GM18951 (cell line): ENCODE data around the gene UNC5C.

Experiments used
- POLR2A ChIP-seq: IDR thresholded peaks from 4 replicates; pipeline ENCODE4 v1.6.1; 2011; ENCODE audit warnings: mild to moderate bottlenecking; ENCODE audit not compliant: insufficient read length, insufficient read depth; ENCODE audit errors: extremely low read depth
- in situ Hi-C: fragments of 300-500 bp; cut with MboI; formaldehyde crosslinking; loops from one replicate; pipeline ENCODE4 v1.12.0; 2022; ENCODE audit warnings: low sequenced_read_pairs, mixed read lengths, inconsistent platforms; ENCODE audit not compliant: unreplicated experiment

UNC5C gene

DNA sequence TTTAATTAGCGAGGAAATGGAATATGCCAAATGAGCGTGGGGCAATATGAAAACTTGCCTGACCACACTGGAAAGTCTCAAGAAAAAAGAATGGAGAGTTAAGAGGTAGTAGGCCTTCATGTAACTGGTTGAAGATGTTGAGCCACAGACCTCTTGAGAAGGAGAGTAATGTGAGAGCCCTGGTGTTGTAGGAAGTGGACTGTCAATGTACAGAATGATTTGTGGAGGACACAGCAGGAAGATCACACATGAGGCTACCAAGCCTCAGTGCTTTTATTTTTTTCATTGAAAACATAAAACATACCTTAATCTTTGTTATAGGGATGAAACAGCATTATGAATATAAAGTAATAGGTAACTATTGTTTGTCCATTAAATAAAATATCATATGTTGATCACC is 331.6 kb downstream of the UNC5C start:
- TF ChIP-seq POLR2A, result no peak
- in situ Hi-C loops, result no loop called here

DNA sequence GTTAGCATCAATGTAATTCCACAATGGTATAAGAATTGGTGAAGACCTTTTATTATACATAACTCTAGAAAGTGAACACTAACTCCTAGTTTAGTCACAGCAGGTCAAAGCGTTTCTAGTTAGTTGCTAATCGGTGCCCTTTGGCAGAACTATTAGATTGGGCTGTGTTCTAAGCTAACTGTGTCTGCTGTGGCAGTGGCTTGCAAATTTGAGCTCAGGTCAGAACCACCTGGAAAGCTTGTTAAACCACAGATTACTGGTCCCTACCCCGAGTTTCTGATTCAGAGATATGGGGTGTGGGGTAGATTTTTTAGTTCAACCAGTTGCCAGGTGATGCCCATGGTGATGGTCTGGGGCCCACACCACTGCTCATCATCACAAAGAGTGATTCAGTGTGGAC is 332.1 kb downstream of the UNC5C start:
- TF ChIP-seq POLR2A, result no peak
- in situ Hi-C loops, result no loop called here

DNA sequence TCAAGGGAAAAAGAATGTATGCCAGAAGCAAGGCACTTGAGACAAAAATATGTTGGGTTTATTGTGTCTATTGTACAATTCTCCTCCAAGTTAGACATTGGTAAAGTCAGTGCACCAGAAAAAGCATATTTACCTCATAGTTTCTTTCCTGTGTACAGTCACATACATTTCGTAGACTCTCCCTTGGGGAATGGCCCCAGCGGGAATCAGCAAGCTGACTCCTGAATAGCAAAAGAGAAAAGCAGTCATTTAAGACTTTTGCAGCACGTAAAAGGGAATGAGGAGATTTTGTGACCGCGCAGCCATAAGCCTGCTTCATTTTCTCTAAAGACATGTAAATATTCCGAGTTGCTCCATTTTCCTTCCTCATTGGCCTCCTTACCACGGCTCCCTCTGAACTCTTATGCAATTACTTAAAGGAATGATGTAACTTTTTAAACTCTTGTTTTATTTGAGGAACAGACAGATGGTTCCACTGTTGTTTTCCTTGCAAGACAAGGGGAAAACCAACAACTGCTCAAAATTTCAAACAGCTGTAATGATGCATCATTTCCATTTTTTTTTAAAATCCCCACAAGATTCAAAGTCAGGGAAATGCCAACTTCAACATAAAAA is 332.7 kb downstream of the UNC5C start:
- in situ Hi-C loops, result no loop called here
- no peak for TF ChIP-seq POLR2A

DNA sequence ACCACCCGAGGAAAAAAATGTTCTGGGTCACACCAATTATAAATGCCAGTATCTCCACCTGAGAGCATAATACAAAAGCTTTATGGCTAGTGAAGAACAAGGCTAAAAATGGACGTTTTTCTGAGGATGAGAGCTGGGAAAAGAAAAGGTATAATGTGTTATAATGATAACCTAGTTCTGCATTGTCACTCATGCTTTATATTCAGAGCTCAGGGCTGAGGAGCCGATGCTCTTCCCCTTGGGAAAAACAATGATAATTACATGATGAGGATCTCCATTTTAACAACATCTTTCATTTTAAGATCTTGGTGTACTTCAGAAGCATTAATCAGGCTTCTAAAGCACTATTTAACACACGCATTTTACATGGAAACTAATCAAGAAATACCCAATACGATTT is 333.7 kb downstream of the UNC5C start:
- TF ChIP-seq POLR2A, result no peak
- in situ Hi-C loops, result no loop called here

DNA sequence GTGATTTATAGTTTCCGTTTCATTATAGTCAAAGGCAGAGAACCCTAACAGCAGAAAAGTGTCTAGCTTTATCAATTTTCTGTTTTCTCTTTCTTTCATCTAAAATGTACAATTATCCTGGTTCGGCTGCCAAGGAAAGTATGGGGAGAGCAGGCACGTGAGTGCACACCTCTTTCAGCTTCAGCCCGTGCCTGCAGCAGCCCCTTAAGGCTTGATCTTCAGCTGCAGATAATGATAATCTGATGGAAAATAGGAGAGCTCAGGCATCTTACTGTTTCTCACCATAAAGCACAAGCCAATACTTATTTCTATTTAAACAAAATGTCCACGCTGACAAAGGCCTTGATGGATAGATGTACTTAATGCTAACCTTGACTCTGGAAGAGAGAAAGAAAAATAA is 334.4 kb downstream of the UNC5C start:
- in situ Hi-C loops, result no loop called here

DNA sequence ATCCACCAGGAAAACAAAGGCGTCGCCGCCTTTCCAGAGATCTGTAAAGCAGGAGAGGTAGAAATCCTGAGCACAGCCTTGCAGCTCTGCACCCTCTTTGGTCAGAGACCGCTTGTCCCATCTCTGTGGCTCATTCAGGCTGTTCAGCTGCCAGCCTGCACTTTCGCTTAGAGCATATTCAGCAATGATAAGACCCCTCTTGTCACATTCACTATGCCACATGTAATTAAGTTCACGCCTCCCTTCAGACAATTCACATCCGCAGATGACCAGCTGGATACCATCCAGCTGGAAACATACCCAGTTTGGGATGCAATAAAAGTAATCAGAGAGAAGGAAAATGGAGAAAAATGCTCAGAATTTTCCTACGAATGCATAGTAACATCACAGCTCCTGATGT is 335.4 kb downstream of the UNC5C start:
- in situ Hi-C loops, result no loop called here
- no peak for TF ChIP-seq POLR2A

More for the DNA sequence above, 334.4 kb downstream of the UNC5C start:
- no peak for TF ChIP-seq POLR2A

DNA sequence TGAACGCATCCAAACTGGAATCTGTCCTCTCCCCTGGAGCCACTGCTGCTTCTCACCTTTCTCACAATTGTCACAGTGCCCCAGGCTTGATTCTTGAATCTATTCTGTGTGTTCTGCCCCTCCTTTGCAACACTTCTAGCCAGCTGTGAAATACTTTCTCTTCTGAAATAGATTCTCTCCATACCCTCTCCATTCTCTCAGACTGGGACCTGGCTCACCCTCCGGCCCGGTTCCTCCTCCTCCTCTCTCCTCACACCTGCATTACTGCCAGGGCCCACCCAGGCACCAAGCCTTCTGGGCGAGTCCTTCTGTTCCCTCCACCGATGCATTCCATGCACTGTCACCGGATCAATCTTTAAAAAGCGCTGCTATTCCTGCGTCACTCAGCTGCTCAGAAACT is 336.1 kb downstream of the UNC5C start:
- in situ Hi-C loops, result no loop called here
- TF ChIP-seq POLR2A, result no peak

DNA sequence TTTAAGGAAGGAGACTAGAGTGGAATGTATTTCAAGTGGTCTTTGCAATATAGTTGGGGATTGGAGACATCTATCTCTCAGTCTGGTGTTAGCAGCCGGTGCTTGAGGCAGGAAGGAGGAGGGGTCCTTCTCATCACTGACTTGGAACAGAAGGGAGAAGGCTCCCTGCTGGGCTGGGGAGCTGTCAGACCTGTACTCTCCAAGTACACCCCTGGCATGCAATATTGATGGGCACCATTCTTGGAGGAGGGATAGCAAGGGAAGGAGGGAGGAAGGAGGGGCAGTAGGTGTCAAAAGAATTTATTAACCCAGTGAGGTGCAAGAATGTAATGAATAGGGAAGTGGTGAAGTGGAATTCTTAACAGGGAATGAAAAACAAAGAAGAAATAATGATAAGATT is 338.8 kb downstream of the UNC5C start:
- in situ Hi-C loops, result no loop called here
- TF ChIP-seq POLR2A, result no peak

DNA sequence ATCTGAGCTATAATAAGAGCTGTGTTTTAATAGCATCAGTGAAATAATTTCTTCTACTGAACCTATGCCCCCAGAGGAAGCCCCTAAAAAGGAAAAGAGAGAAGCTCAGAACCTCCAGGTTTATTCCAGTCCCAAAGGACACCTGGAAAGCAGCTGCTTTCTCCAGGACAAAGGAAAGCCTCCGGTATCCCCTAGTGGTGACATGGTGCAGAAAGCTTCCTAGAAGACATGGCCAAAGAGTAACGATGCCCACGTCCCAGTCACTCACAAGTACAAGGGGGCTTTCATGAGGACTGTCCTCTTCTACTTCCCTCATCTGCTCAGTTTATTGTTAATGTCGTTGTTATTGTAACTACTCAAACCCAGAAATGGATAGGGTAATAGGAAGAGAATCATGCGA is 343.9 kb downstream of the UNC5C start:
- in situ Hi-C loops, result no loop called here
- no peak for TF ChIP-seq POLR2A

DNA sequence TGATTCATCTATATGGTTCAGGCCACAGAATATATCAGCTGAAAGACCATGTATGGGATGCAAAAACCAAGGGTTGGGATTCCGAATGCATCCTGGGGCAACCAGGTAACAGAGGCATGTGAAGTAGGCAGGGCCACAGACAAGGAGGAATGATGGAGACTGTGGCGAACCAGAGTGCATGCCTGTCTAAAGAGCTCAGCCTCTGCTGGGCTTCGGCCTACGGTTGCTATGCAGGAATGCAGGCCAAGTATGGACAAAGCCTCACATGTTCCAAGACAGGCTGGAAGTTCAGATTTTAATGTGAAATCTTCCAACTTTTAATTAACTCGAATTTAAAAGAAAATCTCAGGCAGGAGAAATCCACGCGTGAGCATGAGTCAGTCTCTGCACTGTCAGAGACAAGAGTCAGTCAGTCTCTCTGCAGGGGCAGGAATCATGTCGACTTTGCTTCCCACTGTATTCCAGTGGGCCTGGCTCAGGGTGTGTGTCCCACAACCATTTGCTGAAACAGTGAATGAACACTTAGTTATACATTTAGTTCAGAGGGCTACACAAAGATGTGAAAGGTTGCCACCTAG is 344.4 kb downstream of the UNC5C start:
- in situ Hi-C loops, result no loop called here

DNA sequence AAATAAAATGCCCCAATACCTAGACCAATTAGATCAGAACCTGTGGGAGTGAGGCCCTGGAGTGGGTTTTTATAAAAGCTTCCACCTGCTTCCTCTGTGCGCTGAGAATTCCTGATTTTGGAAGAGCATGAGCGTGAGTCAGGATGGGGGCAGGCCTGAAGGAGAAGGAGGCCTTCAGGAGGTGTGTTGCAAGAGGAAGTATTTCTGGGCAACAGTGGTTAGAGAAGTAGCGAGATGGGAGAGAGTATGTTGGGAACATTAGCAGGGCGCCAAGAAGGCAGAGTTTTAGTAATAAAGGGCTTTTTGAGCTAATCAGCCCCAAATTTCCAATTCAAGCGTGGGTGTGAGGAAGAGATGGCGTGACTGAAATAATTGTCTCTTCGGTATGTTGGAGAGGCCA is 349.8 kb downstream of the UNC5C start:
- in situ Hi-C loops, result no loop called here
- no peak for TF ChIP-seq POLR2A

More for the DNA sequence above, 344.4 kb downstream of the UNC5C start:
- no peak for TF ChIP-seq POLR2A

DNA sequence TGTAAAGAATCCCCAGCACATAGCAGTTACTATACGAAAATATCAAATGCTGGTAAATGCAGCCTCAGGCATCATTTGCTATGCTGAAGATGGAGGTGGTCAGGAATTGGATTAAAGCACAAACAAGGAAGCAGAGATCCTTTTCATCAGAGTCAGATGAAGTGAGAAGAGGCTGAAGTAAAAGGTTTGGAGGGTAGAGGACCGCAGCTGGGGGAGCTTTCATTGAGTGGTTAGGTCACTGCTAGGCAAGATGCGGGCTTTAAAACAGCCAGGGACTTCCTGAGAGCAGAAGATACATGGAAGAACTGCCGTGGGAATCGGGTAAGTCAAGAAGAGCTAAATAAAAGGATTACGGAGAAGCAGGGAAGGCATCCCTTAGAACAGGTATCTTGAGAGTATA is 351.4 kb downstream of the UNC5C start:
- TF ChIP-seq POLR2A, result no peak
- in situ Hi-C loops, result no loop called here

DNA sequence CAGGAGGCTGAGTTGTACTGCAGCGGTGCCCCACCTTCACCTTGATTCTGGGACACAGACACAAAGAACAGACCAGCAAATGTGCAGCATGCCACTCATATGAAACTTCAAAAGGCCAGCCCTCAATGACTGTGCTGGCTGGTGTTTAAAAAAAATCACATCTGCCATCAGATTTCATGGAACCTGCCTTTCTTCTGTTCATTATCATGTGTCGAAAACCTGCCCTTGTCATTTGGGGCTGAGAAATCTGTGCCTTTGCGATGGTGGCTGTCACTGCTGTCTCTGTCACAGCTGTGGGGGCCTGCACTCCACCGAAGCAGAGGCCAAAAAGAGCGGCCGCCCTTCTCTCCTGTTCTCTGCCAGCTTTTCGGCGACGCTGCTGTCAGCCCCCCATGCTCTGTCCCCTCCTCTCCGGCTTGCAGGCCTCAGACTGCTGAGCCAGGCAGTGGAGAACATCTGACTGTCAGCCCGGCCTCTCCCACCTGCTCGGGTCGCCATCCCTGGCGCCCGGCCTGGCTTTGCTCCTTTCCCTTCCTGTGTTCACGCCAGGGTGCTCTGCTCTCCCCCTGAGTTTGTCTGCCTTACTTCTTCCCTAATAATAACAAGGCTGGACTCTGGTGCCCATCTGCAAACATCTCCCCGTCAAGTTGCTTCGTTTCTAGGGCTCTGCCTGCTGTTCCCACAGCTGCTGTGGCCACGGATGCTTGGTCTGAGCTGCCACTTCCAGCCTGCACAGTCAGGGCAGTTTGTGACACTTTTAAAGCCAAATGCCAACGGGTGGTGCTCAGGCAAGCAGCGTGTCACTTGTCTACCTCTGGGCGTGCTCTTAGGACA is 355.2 kb downstream of the UNC5C start:
- TF ChIP-seq POLR2A, result no peak
- in situ Hi-C loops, result no loop called here

DNA sequence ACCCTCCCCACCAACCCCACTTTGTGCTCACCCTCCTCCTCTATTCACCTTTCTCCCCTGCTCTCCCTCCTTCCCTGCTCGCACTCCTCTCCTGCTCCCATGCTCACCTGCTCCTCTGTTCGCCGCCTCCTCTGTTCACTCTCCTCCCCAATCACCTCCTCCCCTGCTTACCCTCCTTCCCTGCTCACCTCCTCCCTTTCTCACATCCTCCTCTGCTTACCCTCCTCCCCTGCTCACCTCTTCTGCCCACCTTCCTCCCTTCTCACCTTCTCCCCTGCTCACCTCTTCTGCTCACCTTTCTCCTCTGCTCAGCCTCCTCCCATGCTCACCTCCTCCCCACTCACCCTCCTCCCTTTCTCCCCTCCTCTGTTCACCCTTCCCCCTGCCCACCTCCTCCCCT is 357.2 kb downstream of the UNC5C start:
- no peak for TF ChIP-seq POLR2A
- in situ Hi-C loops, result no loop called here
